Measurements from ENCODE around the gene CPSF7.

DNA sequence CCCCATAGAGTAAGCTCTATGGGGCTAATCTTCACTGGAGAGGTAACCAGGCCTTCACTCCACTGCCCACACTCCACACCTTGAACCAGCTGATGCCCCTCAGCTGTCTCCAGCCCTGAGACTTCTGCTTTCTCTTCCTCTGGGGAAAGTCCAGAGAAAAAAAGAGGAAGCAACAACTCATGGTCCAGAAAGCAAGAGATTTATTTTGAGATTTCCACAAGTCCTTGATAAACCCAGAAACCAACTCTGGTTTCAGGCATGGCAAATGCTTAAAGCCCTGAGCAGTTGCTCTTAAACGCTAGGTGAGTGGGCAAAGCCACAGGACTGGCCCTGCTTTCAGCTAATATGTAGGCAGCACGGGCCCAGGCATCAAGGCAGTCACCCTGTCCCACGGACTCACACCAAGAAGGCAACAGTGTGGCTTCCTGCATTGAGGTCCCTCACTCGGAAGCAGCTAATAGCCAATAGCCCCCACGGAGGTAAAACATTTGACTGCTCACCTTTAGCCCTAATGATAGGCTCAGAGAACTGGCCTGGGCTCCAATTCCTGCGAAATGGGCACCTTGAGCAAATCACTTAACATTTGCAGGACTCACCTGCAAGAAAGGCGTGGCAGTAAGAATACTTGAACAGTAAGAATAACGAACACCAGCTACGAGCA, 72.4 kb downstream of the CPSF7 start:
- TF ChIP-seq POLR2A (IDR thresholded peaks at IDR 0.05; ENCODE audit: low read depth, low read length) (peak; percentile 17), POLR2AphosphoS5 (IDR thresholded peaks at IDR 0.05; ENCODE audit: low read depth, low read length) (no peak; the same call in 1 of the 2 replicates)

All from GM12892 (cell line).